22Rv1 (cell line): ENCODE results near the gene TANK.

Source experiments
- H3K27ac ChIP-seq: fragments of 450-650 bp; 2 replicates; pipeline ENCODE4 v1.5.1; 2017
- ZFX ChIP-seq: fragments of 450-650 bp; IDR thresholded peaks from 2 replicates; pipeline ENCODE4 v1.6.1; 2017; ENCODE audit warnings: antibody characterized with exemption, borderline replicate concordance
- TF ChIP-seq, protein P1 (sequence below): fragments of 450-650 bp; IDR thresholded peaks from 2 replicates; pipeline ENCODE4 v1.5.1; 2017; ENCODE audit warnings: mild to moderate bottlenecking

TANK gene

DNA sequence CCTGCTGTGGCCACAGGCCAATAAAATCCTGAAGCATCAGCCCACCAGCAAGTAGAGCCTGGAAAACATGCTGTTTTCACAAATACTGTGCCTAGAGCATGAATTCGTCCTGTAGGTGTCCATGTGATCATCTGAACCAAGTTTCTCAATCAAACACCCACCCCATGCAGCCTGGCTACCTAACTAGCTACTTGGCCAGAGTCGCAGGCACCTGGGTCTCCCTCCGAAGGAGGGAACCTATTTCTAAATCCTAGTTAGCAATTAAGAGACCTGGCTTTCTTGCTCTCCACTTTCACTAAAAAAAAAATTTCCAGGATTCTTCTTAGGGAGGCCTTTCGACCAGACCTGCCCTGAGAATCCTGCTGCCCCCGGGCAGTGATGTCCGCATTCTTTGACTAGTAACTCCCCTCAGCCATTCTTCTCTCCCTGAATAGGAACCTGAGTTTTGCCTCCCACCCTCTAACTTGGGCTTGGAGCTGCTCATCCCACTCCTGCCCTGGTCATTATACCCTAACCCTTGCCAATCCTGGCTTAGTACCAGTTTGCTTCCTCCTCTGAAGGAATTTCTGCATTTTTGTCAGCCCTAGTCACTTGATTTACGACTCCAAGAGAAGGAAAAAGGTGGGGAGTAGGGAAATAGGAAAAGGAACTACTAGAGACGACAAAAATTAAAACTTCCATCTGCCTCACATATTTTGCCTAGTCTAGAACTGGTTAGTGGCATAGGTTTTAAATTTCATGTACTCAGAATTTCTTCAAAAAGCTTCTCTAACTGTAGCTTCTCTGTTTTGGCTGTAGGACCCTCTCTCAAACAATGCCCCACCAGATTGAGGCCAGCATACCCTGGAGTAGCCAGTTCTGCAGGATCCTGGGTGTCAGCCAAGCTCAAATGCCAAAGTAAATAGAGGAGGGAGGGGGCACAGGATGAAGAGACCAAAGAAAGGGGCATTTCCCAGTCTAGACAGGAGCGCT, 25.4 kb upstream of the TANK start:
- no peak for TF ChIP-seq ZFX
- TF ChIP-seq, protein P1, sequence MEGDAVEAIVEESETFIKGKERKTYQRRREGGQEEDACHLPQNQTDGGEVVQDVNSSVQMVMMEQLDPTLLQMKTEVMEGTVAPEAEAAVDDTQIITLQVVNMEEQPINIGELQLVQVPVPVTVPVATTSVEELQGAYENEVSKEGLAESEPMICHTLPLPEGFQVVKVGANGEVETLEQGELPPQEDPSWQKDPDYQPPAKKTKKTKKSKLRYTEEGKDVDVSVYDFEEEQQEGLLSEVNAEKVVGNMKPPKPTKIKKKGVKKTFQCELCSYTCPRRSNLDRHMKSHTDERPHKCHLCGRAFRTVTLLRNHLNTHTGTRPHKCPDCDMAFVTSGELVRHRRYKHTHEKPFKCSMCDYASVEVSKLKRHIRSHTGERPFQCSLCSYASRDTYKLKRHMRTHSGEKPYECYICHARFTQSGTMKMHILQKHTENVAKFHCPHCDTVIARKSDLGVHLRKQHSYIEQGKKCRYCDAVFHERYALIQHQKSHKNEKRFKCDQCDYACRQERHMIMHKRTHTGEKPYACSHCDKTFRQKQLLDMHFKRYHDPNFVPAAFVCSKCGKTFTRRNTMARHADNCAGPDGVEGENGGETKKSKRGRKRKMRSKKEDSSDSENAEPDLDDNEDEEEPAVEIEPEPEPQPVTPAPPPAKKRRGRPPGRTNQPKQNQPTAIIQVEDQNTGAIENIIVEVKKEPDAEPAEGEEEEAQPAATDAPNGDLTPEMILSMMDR = no peak
- no peak overlapping the region for H3K27ac ChIP-seq

DNA sequence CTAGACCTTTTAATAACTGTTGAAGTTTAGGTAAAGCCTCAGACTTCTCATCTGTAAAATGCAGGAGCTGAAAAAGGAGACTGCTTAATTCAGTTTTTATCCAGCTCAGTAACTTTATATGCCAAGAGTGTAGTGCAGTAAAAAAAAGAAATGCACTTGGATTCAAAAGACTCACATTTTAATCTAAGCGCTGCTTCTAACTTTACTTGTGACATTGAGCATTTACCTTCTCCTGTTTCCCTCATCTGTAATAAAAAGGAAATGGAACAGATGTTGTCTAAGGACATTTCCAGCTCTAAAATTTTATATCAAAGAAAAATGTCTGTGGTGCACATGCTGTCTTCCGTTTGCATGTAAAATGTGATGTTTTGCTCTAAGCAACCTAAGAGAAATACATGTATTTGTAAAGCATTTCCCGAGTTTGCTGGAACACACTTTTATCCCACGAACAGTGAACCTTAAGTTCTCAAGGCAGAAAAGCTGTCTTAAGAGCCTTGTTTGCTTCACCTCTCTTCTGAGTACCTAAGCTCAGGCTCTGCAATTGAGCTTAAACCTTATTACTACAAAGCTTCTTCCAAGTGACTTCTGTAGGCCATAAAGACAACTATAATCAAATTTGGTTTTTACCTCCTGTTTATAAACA, 24.2 kb upstream of the TANK start:
- H3K27ac ChIP-seq = no peak overlapping the region
- TF ChIP-seq, protein P1 = no peak
- TF ChIP-seq ZFX = no peak

DNA sequence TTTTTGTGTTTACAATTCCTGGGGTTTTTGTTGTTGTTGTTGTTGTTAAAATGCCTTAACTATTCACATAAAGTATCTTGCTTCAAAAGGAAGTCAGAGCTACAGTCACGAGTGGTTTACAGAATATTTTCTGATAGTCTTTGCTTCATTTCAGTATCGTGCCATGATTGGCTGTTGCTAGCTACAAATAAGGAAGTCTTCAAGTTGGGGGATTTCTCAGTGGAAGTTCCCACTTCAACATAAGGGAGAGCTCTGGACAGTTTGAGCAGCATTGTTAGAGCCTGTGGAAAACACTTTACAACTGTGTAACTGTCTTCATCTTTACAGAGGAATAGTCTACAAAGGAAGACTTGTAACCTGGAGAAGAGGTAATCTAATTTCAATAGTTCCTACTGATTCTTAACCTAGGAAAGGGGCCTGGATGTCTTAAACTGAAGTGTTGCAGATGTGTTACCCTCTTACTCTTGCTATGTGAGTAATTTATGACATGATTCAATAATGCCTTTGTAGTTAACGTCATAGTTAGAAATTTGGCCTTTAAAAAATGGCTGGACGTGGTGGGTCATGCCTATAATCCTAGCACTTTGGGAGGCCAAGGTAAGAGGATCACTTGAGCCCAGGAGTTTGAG, 23.4 kb upstream of the TANK start:
- H3K27ac ChIP-seq = no peak overlapping the region
- TF ChIP-seq ZFX = no peak
- TF ChIP-seq, protein P1 = no peak

DNA sequence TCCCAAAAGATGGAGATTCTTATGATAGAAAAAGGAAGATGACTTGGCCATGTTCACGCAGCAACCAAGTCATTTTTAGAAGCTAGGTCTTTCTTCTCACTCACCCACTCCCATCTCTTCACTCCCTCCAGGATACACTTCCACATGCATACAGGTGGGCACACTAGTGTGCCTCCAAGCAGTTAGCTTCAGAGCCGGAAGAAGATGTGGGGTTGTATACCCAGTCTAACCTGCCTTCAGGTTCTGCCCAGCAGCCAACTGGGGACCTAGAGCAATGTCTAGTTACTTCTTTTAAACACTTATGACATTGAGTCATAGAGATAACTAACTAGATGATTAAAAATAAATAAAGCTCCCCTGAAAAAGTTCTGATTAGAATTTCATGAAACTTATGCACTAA, 21.8 kb upstream of the TANK start:
- TF ChIP-seq ZFX = no peak
- TF ChIP-seq, protein P1 = no peak

DNA sequence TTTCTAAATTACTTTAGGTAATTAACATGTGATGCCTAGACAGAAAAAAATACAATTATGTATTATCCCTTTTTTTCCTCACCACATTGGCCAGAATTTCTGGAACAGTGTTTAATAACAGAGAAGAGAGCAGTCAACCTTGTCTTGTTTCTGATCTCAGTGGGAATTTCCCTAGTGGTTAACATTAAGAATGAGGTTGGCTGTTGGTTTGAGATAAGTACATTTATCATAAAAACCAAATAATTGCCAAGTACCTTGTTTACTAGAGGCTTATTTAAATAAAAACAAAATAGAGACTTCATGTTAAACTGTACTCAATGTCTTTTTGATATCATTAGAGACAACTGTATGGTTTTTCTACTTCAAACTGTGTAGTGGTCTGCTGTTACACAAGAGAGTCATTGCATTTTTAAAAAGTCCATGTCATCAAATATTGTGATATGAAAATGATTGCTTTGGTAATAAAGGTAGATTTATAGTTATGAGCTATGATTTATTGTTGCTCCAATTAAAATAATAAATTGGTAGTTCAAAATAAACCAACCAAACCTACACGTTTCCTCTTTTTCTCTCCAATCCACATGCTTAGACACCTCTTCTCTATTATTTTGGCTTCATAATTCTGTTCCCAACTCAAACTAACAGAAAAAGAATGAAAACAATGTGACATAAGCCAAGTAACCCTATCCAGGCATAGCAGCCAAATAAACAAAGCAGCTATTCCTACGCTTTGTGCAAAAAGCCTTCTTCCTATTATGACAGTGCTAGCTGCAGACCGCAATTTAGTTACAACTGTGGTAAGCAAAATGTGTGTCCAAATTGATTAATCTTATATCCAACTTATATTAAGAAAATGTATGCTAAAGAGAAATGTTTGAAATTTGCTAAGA, 20.9 kb upstream of the TANK start:
- TF ChIP-seq, protein P1 = no peak
- no peak for TF ChIP-seq ZFX
- no peak overlapping the region for H3K27ac ChIP-seq

More for the DNA sequence above, 21.8 kb upstream of the TANK start:
- H3K27ac ChIP-seq = no peak overlapping the region

DNA sequence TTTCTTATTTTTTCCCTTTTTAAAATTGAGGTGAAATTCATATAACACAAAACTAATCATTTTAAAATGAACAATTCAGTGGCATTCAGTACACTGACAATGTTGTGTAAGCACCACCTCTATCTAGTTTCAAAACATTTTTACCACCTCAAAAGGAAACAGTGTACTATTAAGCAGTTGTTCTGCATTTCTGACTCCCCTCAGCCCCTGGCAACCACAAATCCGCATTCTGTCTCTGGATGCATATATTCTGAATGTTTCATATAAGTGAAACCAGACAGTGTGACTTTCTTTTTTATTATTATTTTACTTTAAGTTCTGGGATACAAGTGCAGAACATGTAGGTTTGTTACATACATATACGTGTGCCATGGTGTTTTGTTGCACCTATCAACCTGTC, 19.2 kb upstream of the TANK start:
- H3K27ac ChIP-seq = no peak overlapping the region
- no peak for TF ChIP-seq ZFX
- TF ChIP-seq, protein P1 = no peak
